ENCODE results near the gene LENEP.
A peak's percentile ranks its signal among the peaks of the same experiment; 100 is the strongest.

LENEP gene

DNA sequence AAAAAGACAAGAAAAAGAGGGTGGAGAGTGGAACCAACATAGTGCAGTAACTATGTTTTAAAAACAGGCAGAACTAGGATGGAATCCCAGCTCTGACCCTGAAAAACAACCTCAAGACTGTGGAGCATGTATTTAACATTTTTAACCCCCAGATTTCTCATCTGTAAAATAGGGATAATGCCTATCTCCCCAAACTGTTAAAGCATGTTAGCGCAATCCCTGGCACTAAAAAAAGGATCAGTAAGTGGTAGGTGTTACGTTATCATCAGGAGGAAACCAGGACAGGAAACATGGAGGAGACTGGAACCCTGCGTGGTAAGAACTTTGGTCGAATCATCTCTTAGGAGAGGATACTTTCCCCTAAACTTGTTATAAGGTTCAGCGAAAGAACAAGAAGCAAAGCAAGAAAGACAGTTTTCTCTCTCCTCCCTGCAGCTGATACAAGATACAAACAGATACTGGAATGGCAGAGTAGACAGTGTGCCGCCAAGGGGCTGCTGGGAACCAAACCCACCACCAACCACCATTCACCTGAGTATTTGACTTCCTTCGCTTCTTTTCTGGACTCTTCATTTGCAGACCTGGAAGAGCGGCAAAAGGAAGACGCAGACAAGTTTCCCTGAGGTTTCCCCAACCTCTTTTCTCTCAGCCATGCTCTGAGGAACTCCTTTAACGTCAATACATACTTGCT lies 32.8 kb upstream of the LENEP start:
- DNase-seq (ENCODE audit: low read depth), result no peak

DNA sequence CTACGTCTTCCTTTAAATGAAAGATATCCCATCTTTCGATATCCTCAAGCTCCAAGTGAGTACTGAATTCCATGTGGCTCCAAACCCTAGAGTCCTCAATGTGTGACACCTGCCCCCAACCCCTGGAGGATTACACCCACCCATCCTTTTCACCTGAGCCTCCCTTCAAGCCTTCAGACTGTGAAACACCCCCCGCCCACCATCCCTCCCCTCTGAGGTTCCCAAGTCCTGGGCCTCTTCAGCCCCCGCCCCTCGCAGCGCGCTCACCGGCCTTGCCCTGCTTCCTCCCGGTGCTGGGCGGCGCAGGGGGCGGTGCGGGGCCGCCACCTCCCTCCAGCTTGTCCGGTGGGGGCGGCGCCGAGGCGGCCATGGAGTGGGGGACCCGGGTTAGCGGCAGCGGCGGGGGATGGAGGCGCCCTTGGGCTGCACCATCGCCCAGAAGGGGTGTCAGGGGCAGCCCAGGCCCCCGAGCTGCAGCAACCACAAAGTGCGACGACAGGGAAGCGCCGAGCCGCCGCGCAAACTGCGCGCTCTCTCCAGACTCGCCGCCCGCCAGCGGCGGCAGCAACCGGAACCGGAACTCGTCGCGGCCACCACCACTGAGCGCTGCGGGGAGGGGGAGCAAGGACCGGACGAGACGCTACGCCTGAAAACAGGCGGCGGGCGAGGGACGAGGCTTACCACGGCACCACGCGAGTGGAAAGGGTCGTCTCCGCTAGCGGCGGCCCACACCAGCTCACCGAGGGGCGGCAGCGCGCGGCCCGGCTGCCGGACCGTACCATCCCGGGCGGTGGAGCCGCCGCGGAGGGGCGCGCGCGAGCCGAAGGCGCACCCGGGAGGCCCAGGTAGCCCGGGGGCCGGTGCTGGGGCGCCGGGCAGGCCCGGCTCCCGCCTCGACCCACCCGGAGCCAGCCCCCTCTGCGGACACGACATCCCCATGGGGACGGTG lies 31.9 kb upstream of the LENEP start, which contains the start of gene PYGO2:
Gene PYGO2, minus strand, starts transcription at position 576 of the 949 bp plus-strand sequence. Its CDS starts 206 bp downstream, at position 370.
- peak; percentile 73 for DNase-seq (ENCODE audit: low read depth)

DNA sequence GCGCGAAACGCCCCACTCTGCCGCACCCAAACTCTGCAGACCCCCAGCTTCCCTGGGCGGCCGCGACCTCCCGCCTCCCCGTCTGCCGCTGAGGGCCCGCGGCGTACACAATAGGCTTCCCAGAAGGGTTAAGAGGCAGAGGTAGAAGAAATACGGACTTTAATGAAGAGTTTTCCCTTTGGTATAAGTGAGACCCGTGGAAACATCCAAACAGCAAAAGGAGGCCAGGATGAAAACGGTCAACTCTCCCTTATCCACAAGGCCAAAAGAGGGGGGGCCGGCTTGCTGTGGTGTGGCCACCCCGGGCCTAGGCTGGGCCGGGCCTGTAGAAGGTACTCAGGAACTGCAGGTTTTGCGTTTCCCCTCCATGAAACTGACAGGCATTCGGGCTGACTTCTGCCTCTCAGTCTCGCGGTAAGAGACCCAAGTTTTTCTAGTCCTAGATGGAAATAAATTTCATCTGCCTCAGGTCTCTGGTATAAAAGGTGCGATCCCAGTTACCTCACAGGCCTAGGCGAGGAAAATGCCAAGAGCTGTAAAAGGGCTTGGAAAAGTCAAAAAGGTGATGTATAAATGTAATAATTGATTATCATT lies 31.1 kb upstream of the LENEP start:
- DNase-seq (ENCODE audit: low read depth), result no peak

DNA sequence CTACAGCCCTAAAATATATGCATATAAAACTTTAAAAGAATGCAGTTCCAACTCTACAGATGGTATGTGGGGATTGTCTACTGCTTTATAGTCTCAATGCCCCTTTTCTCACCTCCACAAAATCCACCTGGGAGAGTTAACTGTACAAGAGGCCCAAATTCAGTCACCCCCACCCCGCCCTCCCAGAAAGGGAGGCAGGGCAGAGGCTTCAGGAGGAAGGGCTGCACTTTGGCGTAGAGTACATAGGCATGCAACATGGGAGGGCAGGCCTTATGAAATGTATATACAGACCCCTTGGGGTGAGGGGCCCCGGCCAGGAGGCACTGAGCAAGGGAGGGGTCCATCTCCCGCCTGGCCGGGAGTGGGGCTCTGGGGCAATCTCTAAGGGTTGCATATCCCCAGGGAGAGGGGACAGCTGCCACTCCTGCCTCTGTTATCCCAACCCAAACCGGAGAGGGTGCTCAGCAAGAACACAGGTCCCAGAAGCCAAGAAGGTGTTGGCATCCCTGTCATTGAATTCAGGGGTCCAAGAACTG lies 30.5 kb upstream of the LENEP start:
- no peak for DNase-seq (ENCODE audit: low read depth)

DNA sequence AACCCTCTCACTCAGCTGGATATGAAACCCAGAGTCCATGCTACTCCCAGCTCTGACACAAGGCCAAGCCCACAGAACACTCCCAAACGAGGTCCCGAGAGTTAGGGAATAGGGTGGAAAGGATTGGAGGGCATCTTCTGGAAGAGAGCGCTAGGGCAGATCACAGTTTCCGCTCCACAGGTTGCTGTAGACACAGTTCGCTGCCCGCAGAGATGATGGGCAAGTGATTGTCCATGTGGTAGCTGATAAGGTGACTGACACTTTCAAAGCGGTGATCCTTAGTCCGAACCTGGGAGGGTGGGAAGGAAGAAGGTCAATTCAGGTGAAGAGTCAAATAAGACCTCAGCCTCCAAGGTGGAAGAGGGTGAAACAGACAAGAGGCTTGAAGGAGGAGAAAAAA lies 29.7 kb upstream of the LENEP start:
- DNase-seq (ENCODE audit: low read depth), result no peak

DNA sequence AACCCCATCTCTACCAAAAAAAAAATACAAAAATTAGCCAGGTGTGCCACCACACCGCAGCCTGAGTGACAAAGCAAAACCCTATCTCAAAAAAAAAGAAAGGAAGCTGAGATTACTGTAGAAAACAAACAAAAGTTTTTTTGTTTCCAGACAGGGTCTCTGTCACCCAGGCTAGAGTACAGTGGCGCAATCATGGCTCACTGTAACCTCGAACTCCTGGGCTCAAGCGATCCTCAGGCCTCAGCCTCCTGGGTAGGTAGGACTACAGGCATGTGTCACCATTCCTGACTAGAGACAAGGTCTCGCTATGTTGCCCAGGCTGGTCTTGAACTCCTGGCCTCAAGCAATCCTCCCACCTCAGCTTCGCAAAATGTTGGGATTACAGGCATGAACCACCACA lies 29.0 kb upstream of the LENEP start:
- DNase-seq (ENCODE audit: low read depth), result no peak

DNA sequence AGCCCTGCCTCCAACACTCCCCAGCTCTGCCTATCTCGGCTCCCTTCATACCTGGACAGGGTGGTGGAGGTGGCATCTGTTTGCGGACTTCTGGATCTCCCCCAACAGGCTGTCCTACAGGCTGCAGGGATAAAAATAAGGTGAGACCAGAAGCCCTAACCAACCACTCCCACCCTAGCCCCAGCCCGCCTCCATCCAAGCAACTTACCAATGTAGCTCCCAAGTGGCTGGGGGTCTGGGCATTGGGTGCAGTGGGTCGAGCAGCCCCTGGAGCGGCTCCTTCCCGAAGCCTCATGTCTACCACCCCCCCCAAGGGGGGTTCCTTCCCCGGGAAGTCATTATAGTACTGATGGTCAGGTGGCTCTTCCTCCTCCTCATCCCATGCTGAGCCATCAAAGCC lies 27.3 kb upstream of the LENEP start:
- DNase-seq (ENCODE audit: low read depth), result no peak

DNA sequence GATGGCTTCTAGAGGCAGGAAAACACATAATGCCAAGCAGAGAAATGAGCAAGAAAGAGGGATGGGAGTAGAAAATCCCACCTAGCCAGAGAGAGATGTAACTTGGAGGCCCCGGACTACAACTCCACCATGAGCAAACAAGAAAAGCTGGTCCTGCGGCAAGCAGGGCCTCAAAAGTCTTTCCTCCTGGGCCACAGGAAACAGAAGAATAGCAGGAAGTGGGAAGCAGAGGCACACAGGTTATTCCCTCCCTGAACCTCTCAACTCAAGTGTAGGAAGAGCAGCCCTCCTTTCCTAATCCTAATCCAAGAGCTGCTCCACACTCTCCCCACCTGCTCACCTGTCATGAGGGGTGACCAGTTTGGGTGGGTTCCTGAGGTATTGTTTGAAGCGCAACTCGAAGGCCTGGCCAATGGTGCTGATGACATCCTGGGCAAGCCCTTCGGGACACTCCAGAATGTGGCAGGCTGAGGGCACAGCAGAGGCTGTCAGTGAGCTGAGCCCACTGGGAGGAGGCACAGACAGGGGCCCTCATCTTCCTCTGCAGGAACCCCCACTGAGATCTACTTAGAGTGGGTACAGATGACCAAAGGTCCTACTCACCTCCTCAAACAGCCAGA lies 25.9 kb upstream of the LENEP start:
- no peak for DNase-seq (ENCODE audit: low read depth)

DNA sequence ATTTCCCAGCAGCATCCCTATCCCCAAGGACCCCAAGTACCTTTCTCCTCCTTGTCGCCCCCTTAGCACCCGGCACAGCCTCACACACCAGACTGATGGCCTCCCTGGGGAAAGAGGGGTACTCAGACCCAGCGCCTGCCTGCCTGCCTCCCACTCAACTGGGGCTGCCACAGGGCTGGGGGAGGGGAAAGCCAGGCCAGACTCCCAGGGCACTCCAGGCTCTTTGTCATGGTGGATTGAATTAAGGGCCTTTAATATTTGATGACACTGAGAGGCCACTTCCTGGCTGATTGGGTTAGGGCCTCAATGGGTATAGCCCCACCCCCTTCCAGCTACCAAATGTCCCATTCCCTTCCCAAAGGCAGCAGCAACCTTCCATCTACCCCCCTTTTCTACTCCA lies 24.7 kb upstream of the LENEP start:
- no peak for DNase-seq (ENCODE audit: low read depth)

DNA sequence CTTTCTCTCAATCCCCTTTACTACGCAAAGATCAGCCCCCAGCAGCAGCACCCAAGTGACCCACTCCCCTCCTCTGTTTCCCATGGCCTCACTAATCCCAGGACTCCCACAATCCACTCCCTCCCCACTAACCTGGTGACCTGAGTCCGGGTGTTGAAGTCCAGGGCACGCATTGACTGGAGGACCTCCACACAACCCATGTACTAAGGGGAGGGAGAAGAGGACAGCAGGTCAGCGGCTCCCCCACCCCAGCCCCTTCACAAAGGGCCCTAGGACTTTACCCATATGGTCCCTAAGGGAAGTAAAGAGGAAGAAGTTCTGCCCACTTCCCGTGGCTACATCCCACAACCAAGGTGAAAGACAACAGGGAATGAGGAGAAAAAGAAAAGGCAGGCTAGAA lies 24.1 kb upstream of the LENEP start:
- DNase-seq (ENCODE audit: low read depth), result no peak

DNA sequence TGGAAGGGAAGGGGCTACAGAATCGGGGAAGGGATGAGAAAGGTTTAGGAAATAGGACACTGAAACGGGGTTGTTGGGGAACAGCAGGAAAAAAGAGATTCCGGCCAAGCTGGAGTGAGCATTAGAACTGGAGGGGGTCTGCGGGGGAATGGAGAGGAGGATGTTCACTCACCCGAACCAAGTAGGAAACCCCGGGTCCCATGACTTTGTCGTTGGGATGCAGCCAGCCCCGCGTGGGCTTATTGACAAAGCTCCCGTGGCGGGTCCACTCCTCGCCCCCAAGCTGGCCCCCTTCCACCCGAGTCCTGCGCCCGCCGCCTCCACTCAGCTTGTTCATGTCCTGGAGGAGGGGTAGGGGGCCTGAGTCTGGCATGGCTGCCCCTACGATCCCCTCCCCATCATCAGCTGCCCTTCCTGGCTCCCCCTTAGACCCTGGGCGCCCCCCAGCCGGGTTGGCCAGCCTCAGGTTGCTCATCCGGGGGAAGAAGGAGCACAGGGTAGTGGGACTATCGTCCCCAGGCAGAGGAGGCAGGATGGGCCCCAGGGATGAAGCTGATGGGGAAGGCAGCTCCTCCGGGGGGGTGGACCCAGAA lies 23.4 kb upstream of the LENEP start:
- no peak for DNase-seq (ENCODE audit: low read depth)

DNA sequence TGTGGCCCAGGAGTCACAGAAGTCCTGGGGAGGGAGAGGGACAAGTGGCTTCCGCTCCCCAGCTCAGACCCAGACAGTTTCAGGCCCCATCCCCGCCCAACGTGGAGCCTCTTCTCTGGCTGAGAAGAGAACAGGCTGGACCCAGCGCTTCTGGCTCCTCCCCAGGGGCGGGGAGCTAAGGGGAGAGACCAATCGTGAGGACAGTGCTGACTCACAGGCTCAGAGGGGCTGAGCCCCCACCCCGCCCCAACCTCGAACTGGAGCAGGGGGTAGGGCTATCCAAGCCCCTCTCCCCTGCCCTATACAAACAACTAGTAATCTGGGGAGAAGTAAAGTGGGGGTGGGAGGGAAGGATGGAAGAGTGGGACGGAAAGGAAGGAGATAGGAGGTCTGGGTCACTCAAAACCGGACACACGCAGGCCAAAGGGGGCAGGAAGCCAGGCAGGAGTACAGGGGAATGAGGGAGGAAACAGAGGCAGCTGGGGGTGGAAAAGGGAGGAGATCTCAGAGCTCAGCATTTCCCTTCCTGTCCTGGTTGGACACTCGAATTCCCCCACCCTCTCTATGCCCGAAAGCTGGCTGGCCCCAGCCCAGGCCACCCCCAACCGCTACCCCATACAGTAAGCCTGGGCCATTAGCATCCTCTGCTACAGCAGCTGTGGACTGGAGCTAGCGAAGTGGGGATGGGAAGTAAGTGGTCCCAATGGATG lies 22.6 kb upstream of the LENEP start, which contains the start of gene SHC1:
Gene SHC1, minus strand, starts transcription at position 117 of the 710 bp plus-strand sequence. CDS start 221 bp downstream, outside the sequence.
- no peak for DNase-seq (ENCODE audit: low read depth)

DNA sequence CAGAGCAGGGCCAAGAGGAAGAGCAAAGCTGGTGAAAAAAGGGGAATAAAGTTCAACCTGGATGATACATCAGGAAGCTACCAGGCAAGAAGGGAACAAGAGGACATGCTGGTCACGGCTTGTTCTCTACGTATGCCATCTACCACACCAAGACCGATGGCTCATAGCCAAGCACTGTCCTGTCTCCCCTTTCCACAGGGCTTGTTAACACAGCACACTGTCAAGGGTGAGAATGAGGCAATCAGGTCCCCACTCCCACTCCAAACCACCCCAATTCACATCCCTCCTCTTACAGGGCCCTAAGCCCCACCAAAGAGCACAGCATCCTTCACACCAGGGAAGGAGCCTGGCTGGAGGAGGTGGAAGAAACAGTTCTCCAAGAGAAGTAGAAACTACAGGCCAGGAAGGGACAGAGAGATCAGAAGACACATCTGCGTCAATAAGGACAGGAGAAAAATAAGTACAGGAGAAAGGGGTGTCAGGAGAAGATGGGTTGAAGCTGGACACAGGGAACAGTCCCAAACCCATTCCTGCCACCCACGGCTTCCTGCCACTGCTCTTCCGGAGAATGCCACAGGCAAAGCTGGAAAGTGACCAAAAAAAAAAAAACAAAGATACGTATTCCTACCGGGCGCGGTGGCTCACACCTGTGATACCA lies 21.9 kb upstream of the LENEP start:
- no peak for DNase-seq (ENCODE audit: low read depth)

DNA sequence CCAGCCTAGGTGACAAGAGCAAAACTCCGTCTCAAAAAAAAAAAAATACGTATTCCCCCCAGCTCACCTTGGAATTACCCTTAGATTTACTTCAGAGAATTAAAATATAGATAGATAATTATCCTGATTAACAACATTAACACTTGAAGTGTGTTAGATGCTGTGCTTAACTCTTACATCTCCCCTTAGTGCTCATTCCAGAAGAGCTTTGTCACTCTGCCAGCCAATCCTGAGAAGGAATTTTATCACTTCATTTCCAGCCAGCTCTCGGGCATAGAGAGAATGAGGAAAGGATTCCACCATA lies 21.2 kb upstream of the LENEP start:
- no peak for DNase-seq (ENCODE audit: low read depth)

DNA sequence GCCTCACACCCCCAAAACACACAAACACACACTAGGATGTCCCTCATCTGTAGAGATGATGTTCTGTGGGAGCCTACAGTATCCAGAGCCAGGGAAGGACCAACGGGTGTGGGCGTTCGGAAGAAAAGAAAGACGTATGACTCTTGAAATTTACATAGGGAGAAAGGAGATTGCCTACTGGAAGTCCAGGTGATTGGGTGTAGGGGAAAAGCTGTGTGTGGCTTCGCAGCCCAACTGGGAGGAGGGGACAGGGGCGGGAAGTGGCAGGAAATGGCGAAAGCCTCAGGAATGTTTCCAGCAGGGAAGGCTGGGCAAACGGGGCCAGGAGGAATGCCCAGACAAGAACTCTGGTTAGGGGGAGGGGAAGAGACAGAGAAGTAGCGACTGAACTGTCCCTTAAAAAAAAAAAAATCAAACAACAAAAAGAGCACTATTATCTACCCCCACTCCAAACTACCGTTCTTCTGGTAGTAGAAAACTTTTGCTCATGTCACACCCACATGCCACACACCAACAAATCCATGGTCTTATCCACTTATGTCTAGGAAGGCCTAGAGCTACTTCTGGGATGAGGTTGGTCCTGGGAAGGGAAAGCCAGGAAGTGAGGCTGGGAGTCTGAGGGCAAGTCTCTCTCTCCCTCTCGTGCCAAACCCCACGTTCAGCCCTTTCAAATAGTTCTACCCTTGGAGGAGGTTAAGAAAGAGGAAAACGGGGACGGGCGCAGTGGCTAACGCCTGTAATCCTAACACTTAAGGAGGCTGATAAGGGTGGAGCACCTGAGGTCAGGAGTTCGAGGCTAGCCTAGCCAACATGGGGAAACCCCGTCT lies 20.7 kb upstream of the LENEP start:
- DNase-seq (ENCODE audit: low read depth), result no peak

DNA sequence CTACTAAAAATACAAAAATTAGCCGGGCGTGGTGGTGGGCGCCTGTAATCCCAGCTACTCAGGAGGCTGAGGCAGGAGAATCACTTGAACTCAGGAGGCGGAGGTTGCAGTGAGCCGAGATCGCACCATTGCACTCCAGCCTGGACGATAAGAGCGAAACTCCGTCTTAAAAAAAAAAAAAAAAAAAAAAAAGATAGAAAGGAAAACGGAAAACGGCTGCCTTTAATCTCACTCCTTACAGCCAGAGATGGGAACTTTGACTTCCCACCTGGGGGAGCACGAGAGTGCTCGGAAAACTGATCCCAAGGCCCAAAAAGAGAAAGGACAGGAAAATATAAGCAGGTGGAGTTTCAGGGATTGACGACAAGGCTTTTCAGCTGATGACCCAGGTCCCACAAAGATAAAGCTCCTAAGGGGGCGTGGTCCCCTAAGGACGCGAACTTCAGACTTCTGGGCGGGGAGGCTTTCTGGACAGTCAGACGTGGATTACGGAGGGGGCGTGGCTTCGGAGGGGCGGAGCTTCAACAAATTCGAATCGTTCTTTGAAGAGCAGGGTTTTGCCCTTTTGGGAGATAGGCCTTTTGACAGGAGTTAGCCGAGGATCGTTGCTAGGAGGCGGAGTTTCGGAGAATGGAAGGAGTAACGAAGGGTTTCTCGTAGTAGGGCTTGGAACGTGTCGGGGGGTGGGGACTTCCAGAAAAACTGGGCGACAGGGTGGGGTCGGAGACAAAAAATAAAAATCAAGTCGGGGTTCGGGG lies 19.9 kb upstream of the LENEP start:
- DNase-seq (ENCODE audit: low read depth), result peak; percentile 87

DNA sequence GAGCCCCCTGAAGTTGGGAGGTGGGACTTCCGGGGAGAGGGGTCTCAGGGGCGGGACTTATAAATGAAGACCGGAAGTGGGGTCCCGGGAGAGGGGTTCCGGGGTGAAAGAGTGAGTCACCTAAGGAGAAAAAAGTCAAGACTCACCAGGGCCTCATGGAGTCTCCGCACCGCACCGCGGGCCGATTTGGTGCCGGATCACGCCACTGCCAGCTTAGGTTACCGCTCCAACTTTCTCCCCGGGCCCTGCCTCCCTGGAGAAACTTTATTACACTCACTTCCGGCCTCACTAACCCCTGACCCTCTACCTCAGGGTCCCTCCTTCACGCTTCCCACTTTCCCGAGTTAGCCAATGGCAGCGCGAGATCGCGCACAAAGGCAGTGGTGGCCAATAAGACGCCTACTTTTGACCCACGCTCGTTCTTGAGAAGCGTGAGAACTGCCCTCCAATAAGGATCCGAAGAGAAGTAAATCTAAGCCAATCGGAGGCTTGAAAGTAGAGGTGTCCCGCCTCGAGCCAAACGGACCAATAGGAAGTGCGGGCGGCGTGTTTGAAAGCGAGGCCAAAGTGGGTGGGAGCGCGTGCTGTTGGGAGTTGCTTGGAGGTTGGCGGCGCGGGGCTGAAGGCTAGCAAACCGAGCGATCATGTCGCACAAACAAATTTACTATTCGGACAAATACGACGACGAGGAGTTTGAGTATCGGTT lies 19.1 kb upstream of the LENEP start, which contains the start of gene CKS1B:
Gene CKS1B, plus strand, starts transcription at position 580 of the 706 bp plus-strand sequence. Its CDS starts 65 bp downstream, at position 645.
- peak; percentile 94 for DNase-seq (ENCODE audit: low read depth)

DNA sequence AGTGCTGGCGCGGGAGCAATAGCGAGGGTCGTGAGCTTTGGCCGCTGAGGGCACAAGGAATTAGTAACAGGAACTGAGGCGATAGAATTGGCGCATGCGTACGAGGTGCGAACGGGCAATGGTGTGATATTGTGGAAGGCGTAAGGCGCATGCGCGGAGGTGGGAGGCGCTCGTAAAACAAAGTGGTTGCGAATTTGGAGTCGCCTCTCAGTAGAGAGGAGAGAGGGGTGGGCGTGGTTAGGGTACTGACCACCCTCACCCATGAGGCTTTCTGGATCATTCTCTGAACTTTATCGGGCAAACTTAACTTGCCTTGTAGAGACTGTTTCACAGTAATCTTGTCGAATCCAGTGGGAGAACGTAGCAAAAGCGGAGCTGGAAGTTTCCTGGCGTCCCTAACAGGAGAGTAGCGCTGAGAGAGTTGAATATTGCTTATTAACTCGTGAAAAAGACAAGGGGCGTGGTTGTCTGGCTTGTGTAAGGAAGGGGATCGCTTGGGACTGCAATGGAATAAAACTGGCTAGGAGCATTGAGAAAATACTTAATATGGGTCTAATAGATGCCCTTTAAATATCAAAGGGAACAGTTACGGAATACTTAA lies 18.5 kb upstream of the LENEP start:
- DNase-seq (ENCODE audit: low read depth), result peak; percentile 93
